IgD-negative memory B cell (primary cell): ENCODE measurements around the gene SLC37A1. TPM values are rescaled to one million over a fixed set of nuclear protein-coding genes. Genes with fewer than 3 reads are reported as not detected.

Experiments
- H3K27ac Mint-ChIP-seq, 3 donors: one replicate each; pipeline ENCODE4 v1.8.0; 2020 to 2022; ENCODE audit warnings: mild to moderate bottlenecking in 3 of 3, mixed read lengths in 3 of 3, moderate library complexity in 1 of 3
- H3K27me3 Mint-ChIP-seq: one replicate; pipeline ENCODE4 v1.8.0; 2021; ENCODE audit warnings: mixed read lengths
- H3K36me3 Mint-ChIP-seq: one replicate; pipeline ENCODE4 v1.8.0; 2020; ENCODE audit warnings: mild to moderate bottlenecking, mixed read lengths
- H3K4me1 Mint-ChIP-seq, 3 donors: one replicate each; pipeline ENCODE4 v1.8.0; 2020 to 2022; ENCODE audit warnings: mixed read lengths in 3 of 3, mild to moderate bottlenecking in 1 of 3
- H3K4me3 Mint-ChIP-seq, 4 donors: one replicate each; pipeline ENCODE4 v1.8.0; 2020 to 2022; ENCODE audit warnings: mild to moderate bottlenecking in 4 of 4, mixed read lengths in 4 of 4, moderate library complexity in 3 of 4
- H3K9me3 Mint-ChIP-seq, 3 donors: one replicate each; pipeline ENCODE4 v1.8.0; 2020 to 2021; ENCODE audit warnings: mixed read lengths in 3 of 3, mild to moderate bottlenecking in 1 of 3
- polyA plus RNA-seq: library from polyadenylated mRNA; unstranded; fragments of 300-500 nt; fragmentation: Illumina TruSeq; gene quantifications from one replicate; pipeline ENCODE4 v1.2.3, GENCODE V29; 2021

SLC37A1 gene
- polyA plus RNA-seq, 1 donor from 2014 or later: 14.8 TPM

DNA sequence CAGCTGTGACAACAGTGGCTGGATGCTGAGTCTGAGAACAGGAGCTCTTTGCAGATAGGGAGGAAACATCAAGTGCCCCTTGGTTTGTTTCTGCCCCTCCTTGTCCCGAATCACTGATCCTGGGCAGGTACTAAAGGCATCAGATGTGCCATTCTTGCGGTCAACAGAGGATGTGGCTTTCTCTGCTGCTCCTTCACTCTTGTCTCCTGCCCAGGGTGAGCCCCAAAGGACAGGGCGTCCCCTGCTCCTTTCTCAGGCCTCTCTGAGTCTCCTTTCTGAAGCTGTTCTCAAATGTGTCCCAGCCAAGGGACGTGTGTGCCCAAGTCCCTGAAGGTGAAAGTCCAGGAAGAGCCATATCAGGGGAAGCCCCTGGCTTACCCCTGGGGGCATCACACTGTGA, 31.7 kb downstream of the SLC37A1 start:
- Mint-ChIP-seq H3K27ac (peak overlapping the region in 1 of 3 donors; percentile 31), H3K4me3 (no peak overlapping the region), H3K4me1 (peaks cover 0 to 10% (median 5%) of the 10 kb centered on the region in 3 donors), H3K36me3 (peaks cover 5% of the 10 kb centered on the region), H3K9me3 (no peaks in the 10 kb centered on the region), H3K27me3 (no peaks in the 10 kb centered on the region)

DNA sequence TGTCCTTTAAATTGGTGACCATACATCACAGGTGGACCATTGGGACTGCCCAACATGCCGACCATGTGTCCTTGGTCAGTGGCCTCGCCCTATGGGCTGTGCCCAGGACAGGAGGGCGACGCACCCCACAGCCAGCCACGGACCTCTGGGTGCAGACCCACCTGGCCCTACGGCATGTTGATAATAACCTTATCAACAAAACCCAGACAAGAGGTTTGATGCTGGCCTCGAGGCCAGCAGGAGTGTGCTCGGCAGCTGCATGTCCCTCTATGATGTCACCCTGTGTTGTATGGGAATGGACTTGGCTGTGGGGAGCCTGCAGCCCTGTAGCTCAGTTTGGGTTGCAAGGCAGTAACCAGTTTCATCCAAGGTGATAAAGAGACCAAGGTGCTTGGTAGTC, 32.1 kb downstream of the SLC37A1 start:
- Mint-ChIP-seq H3K4me1 (peaks cover 0 to 10% (median 5%) of the 10 kb centered on the region in 3 donors), H3K27me3 (no peaks in the 10 kb centered on the region), H3K27ac (no peak overlapping the region), H3K4me3 (no peak overlapping the region), H3K36me3 (peaks cover 5% of the 10 kb centered on the region), H3K9me3 (no peaks in the 10 kb centered on the region)

DNA sequence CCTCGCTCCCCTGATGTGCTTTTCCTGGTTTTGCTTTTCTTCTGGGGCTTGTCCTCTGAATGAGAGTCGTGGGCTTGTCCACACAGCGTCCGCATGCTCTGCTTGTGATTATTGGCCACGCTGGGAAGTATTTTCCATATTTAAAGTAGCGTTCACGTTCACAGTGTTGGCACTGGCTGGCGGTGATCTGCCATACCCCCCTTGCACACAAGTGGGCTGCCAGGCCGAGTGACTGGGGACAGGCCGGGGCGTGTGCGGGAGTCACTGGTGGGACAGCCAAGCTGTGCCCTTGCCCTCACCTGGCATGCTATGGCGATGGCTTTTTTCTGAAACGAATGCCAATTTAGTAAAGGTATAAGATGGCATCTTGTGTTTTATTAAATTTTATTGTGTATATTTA, 32.8 kb downstream of the SLC37A1 start:
- H3K36me3 Mint-ChIP-seq: peaks cover 5% of the 10 kb centered on the region
- no peak overlapping the region for H3K4me3 Mint-ChIP-seq
- no peaks in the 10 kb centered on the region for H3K9me3 Mint-ChIP-seq
- no peak overlapping the region for H3K27ac Mint-ChIP-seq
- H3K27me3 Mint-ChIP-seq: no peaks in the 10 kb centered on the region
- H3K4me1 Mint-ChIP-seq: peaks cover 0 to 10% (median 6%) of the 10 kb centered on the region in 3 donors

DNA sequence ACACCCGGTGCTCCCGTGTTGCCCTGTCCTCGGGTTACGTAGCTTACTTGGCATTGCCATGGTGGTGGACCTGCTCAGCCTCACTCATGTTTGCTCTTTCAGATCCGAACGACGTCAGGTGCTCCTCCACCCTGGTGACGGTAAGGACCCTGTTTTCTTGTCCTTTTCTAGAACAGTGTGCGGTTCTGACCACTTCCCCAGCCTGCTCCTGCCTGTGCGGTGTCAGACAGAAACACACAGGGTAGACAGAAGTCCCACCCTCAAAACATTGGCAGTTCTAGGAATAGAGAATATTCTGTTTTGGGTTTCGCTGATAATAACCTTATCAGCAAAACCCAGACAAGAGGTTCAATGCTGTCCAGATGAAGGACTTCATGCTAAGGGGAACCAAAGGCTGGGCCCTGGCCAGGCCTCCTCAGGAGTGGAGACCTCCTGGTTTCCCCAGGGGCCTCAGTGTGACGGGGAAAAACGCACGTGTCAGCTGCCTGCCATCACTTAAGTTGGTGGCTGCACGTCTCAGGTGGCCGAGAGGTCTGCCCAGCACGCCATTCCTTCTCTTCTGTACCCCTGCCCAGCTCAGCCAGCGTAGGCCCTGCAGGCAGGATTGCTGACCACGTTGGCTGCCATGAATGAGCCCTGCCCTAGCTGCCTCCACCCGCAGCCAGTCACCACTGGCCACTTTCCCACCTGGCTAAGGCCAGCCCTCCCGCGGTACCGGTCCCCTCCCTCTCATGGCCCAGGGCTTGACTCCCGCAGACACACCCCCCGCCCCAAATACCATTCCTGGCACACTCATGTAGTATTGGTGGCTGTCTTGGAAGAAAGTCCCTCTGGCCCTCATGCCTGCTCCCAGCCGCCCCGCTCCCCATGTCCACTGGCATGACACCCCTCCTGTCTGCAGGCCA, 33.6 kb downstream of the SLC37A1 start:
- Mint-ChIP-seq H3K4me3 (no peak overlapping the region), H3K9me3 (no peaks in the 10 kb centered on the region), H3K4me1 (peaks cover 0 to 9% (median 6%) of the 10 kb centered on the region in 3 donors), H3K36me3 (peaks cover 7% of the 10 kb centered on the region), H3K27ac (no peak overlapping the region), H3K27me3 (no peaks in the 10 kb centered on the region)

DNA sequence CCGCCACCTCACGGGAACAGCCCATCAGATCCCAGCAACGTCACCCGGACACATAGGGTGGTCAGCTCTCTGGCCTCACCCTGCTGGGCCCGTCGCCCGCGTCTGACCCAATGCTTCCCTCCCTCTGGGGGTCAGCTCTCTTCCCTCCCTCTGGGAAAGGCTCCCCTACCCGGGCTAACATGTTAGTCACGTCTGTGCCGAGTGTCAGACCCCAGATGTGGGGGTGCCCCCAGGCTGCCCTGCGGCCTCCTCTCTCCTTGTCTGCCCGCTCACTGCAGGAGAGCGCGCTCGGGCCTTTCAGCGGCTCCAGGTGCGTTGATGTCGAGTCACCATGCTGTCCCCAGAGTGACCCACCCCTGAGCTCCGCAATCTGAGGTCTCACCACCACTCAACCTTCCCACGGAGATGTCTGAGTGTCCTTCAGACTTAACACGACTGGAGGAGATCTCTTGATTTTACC, 34.3 kb downstream of the SLC37A1 start:
- peaks cover 0 to 9% (median 6%) of the 10 kb centered on the region in 3 donors for H3K4me1 Mint-ChIP-seq
- peaks cover 7% of the 10 kb centered on the region for H3K36me3 Mint-ChIP-seq
- no peaks in the 10 kb centered on the region for H3K9me3 Mint-ChIP-seq
- no peak overlapping the region for H3K4me3 Mint-ChIP-seq
- no peak overlapping the region for H3K27ac Mint-ChIP-seq
- no peaks in the 10 kb centered on the region for H3K27me3 Mint-ChIP-seq

DNA sequence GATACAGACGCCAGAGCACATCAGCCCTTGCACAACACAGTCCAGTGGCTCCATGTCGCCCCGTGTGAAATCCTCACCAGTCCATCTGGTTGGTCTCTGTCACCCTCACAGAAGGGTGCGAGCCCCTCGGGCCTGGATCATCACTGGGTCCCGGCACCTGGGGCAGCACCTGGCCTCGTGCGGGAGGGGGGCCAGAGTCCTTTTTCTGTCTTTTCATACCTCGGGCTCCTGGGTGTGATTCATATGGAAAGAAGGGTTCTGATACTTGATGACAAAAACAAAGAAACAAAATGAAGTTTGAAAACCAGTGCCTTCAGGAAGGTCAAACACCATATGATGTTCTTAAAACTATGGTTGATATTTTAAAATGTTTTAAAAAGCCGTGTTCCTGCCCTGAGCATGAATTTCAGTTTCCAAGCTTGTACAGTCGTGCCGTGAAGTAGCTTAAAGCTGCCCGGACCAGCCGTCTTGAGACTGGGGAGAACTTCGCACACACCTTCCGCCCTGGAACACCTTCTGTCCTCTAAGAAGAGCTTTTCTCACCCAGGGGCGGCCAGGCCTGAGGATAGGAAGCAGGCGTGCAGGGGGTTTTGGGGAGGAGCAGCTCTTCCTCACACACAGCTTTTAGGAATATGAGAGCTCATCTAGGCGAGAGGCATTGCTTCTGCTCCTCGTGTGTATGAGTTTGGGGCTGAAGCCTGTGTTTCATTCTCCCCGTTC, 35.2 kb downstream of the SLC37A1 start:
- Mint-ChIP-seq H3K4me3 (no peak overlapping the region), H3K4me1 (peaks cover 0 to 9% (median 6%) of the 10 kb centered on the region in 3 donors), H3K36me3 (peaks cover 12% of the 10 kb centered on the region), H3K9me3 (no peaks in the 10 kb centered on the region), H3K27ac (no peak overlapping the region), H3K27me3 (no peaks in the 10 kb centered on the region)

DNA sequence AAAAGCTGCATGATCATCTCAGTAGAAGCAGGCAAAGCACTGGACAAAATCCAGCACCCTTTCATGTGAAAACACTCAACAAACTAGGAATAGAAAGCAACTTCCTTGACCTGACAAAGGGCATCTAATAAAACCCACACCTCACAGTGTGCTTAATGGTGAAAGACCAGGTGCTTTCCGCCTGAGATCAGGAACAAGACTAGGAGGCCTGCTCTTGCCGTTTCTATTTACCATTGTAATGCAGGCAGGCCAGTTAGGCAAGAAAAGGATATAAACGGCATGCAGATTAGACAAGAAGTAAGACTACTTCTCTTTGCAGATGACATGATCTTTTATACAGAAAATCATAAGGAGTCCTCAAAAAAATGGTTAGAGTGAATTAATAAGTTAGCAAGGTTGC, 37.2 kb downstream of the SLC37A1 start:
- H3K36me3 Mint-ChIP-seq: peaks cover 12% of the 10 kb centered on the region
- H3K9me3 Mint-ChIP-seq: no peaks in the 10 kb centered on the region
- H3K27me3 Mint-ChIP-seq: no peaks in the 10 kb centered on the region
- H3K27ac Mint-ChIP-seq: peak overlapping the region in 1 of 3 donors; percentile 48
- no peak overlapping the region for H3K4me3 Mint-ChIP-seq
- peaks cover 0 to 8% (median 1%) of the 10 kb centered on the region in 3 donors for H3K4me1 Mint-ChIP-seq

DNA sequence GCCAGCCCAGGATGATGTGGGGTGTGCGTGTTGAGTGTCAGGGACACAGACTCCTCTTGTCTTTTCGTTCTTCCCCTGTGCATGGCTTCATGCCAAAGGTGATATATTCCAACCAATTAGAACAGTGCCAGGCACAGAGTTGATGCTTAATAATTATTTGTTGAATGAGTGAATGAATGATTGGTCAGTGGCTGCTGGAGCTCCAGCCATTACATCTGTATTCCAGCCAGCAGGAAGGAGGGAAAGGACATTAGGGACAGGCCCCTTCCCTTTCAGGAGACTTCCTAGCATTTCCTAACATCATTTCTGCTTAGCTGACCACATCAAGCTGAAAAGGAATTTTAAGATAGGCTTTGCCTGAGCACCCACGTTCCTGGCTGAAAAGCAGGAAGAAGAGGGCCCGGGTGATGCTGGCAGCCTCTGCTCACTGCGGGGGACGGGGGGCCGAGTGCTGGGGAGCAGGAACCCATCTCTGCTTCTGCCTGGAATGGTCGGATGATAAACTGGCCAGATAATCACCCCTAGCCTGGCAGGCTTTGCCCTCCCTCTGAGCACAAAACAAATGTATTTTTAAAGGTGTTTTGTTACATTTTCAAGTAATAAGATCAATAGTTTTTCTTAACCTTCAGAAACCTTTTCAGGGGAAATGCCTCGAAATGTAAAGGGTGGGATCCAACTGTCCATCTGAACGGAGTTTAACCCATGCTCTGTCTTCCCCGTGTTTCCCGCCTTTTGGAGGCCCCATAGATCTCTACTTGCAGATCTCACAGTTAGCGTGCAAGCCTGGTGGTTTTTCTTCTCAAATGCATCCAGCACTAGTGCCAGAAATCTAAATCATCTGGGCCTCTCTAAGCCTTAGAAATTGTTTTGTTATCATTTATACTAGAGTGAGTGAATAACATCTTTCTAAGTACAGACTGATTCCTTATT, 39.0 kb downstream of the SLC37A1 start:
- H3K4me1 Mint-ChIP-seq: peaks cover 10 to 19% (median 12%) of the 10 kb centered on the region in 3 donors
- no peak overlapping the region for H3K4me3 Mint-ChIP-seq
- peak overlapping the region in 1 of 3 donors; percentile 16 for H3K27ac Mint-ChIP-seq
- H3K9me3 Mint-ChIP-seq: no peaks in the 10 kb centered on the region
- peaks cover 12% of the 10 kb centered on the region for H3K36me3 Mint-ChIP-seq
- no peaks in the 10 kb centered on the region for H3K27me3 Mint-ChIP-seq

DNA sequence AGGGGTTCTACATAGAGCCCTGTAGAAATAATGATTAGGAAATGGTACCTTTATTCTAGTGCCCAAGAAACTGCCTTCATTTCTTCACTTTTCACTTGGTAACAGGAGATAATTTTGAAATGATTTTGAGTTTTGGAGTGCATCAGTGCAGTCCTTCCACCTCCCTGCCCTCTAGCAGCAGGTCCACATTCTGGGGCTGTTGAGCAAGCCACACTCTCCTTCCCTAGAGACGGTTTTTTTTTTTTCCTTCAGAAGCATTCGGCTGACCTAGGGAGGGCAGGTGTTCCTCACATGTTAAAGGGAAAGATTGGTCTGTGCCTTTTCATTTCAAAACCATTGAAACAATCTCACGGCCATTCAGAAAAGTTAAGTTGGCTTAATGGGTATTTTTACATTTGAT, 39.8 kb downstream of the SLC37A1 start:
- Mint-ChIP-seq H3K27ac (no peak overlapping the region), H3K36me3 (peaks cover 10% of the 10 kb centered on the region)

DNA sequence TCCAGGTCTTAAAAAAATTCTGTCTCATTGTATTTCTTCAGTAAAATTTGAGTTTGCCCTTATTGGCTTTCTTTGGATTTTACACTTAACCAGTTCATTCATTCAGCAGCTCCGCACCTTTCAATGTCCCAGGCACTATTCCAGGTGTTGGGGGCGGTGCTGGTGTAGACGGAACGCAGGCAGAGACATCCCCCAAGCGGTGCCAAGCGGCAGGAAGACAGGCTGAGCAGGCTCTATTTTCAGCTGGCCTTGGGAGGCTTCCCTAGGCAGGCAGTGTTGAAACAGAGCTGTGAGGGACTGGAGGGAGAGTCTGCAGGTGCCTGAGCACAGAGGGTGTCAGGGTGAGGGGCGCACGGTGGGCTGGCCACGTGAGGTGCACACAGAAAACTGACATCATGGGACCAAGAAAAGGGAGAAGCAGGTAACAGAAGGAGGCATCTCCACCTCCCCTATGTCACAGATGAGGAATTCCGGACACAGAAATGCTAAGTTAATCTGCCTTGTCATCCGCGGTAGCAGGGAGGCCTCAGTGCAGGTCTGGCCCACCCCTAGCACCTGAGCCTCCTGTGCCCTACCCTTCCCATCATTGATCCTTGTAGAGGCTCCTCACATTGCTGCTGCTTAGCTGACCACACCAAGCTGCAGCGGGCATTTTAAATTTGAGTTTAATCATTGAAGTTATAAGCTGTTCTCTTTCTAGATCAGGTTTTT, 40.8 kb downstream of the SLC37A1 start:
- H3K27me3 Mint-ChIP-seq: no peaks in the 10 kb centered on the region
- peaks cover 10 to 16% (median 12%) of the 10 kb centered on the region in 3 donors for H3K4me1 Mint-ChIP-seq
- H3K36me3 Mint-ChIP-seq: peaks cover 7% of the 10 kb centered on the region
- peak overlapping the region in 1 of 4 donors; percentile 12 for H3K4me3 Mint-ChIP-seq
- H3K9me3 Mint-ChIP-seq: no peaks in the 10 kb centered on the region
- H3K27ac Mint-ChIP-seq: peak overlapping the region in 2 of 3 donors; percentile 21 to 65

More for the DNA sequence above, 39.8 kb downstream of the SLC37A1 start:
- Mint-ChIP-seq H3K4me1 (peaks cover 10 to 18% (median 12%) of the 10 kb centered on the region in 3 donors), H3K4me3 (no peak overlapping the region), H3K9me3 (no peaks in the 10 kb centered on the region), H3K27me3 (no peaks in the 10 kb centered on the region)

DNA sequence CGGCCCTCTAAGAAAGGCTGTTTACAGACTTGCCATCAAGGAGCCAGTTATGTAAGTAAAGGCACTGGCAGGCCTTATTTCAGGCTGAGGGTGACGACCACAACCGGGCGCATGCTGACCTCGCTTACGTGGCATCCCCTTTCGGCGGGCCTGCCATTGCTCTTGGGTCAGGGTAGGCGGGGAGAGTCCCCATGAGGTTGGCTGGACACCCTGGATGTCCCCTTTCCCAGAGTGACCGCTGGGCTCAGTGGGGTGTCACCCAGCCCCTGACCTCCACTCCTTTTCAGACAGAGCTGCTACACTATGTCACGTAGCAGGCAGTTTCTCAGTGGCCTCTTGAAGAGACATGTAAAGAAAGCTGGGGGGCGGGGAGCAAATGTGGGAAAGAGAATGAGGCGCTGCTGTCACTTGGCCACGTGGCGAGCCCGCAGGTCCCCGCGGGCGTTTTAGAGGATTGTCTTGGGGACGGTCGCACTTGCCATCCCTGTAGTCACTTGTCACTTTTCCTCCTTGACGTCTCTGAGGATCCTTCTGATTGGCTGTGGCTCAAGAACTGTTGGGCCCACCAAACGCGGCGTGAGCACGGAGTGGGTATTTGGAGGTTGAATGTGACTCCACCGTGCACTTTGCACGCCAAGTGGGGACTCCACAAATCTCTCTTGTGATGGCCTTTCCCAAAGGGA, 42.2 kb downstream of the SLC37A1 start:
- Mint-ChIP-seq H3K4me1 (peaks cover 10 to 16% (median 12%) of the 10 kb centered on the region in 3 donors), H3K4me3 (no peak overlapping the region), H3K9me3 (no peaks in the 10 kb centered on the region), H3K27me3 (no peaks in the 10 kb centered on the region), H3K27ac (no peak overlapping the region), H3K36me3 (peaks cover 9% of the 10 kb centered on the region)

DNA sequence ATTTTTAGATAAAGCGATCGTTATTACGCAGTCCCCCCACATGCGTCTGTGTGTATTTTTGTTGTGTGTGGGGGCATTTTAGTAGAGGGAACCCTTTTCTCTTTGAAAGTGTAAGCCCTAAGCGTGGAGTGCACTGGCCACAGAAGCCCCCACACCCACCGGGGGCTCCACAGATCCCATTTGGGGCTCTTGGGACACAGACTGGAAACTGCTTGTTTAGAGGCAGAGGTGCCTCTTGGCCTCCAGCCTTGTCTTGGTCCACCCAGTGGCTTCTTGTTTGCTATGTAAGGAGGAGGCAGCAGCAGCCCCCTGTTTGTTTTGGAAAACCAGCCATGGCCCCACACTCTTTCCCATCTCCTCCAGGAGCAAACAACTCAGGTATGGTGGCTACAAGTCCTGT, 42.8 kb downstream of the SLC37A1 start:
- H3K36me3 Mint-ChIP-seq: peaks cover 9% of the 10 kb centered on the region
- H3K27me3 Mint-ChIP-seq: no peaks in the 10 kb centered on the region
- H3K4me1 Mint-ChIP-seq: peaks cover 10 to 15% (median 14%) of the 10 kb centered on the region in 3 donors
- H3K27ac Mint-ChIP-seq: no peak overlapping the region
- H3K9me3 Mint-ChIP-seq: no peaks in the 10 kb centered on the region
- H3K4me3 Mint-ChIP-seq: no peak overlapping the region

DNA sequence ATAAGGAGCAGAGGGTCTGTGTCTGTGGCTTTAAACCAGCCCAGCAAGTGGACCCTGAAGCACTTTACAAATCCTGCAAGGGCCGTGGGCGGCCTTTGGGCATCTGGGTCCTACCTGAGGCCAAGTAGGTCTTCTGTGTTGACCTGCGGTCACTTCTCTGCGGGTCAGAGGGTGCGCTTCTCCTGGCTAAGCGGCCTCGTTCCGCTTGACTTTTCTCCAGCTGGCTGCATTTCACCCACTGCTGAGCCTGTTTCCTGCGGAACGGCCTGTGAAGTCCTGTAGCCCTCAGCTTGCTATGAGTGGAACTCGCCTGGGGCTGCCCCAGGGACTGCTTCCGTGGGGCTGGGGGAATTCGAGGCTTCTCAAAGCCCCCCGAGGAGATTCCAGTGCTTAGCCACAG, 43.3 kb downstream of the SLC37A1 start:
- Mint-ChIP-seq H3K4me3 (peak overlapping the region in 2 of 4 donors; percentile 17 to 48), H3K27me3 (no peaks in the 10 kb centered on the region), H3K27ac (peak overlapping the region in 1 of 3 donors; percentile 89), H3K4me1 (peaks cover 12 to 20% (median 14%) of the 10 kb centered on the region in 3 donors), H3K36me3 (peaks cover 7% of the 10 kb centered on the region), H3K9me3 (no peaks in the 10 kb centered on the region)
